ENCODE results near the gene TEK.

Gene TEK

GRCh38 chr9:27094640-27095298, 14.3 kb upstream of the TEK start:
- Histone ChIP-seq H3K4me3 (ENCODE audit: low read length) (no peak overlapping the region), H3K9me3 (ENCODE audit: control insufficient read depth, insufficient read depth, low read length) (no peaks in the 10 kb centered on the region), H3K36me3 (ENCODE audit: control insufficient read depth, low read length) (no peaks in the 10 kb centered on the region), H3F3A (ENCODE audit: control insufficient read depth, insufficient read depth) (no peaks in the 10 kb centered on the region), H3K79me2 (ENCODE audit: control insufficient read depth, low read length) (no peaks in the 10 kb centered on the region), H3K27ac (ENCODE audit: low read depth, low read length) (no peak overlapping the region), H3K27me3 (ENCODE audit: control insufficient read depth, low read length) (no peaks in the 10 kb centered on the region), H4K20me1 (ENCODE audit: control insufficient read depth, insufficient read depth, low read depth, low read length) (no peaks in the 10 kb centered on the region), H3K9me2 (replicated peaks; ENCODE audit: control insufficient read depth, low read length) (no peaks in the 10 kb centered on the region), H3K4me2 (ENCODE audit: low read length) (no peak overlapping the region), H3K4me1 (ENCODE audit: control insufficient read depth, low read length) (no peaks in the 10 kb centered on the region)
- TF ChIP-seq CTCF (IDR thresholded peaks at IDR 0.05; ENCODE audit: low read depth, low read length, poor library complexity, severe bottlenecking) (no peak), EZH2phosphoT487 (IDR thresholded peaks at IDR 0.05; ENCODE audit: borderline replicate concordance, low read length) (no peak)

- H3K9me2 ChIP-seq (replicated peaks; ENCODE audit: control insufficient read depth, low read length): no peaks in the 10 kb centered on the region
- no peaks in the 10 kb centered on the region for H3K9me3 ChIP-seq (ENCODE audit: control insufficient read depth, insufficient read depth, low read length)
- H3K4me1 ChIP-seq (ENCODE audit: control insufficient read depth, low read length): no peaks in the 10 kb centered on the region
- H3K79me2 ChIP-seq (ENCODE audit: control insufficient read depth, low read length): no peaks in the 10 kb centered on the region
- H3K4me2 ChIP-seq (ENCODE audit: low read length): no peak overlapping the region
- H3F3A ChIP-seq (ENCODE audit: control insufficient read depth, insufficient read depth): no peaks in the 10 kb centered on the region
- no peak overlapping the region for H3K27ac ChIP-seq (ENCODE audit: low read depth, low read length)
- no peak for TF ChIP-seq CTCF (IDR thresholded peaks at IDR 0.05; ENCODE audit: low read depth, low read length, poor library complexity, severe bottlenecking)
- no peak for TF ChIP-seq EZH2phosphoT487 (IDR thresholded peaks at IDR 0.05; ENCODE audit: borderline replicate concordance, low read length)
- H3K27me3 ChIP-seq (ENCODE audit: control insufficient read depth, low read length): 0 out of 2 replicates have a peak, but pooled peaks cover 3% of the 10 kb centered on the region
- H3K36me3 ChIP-seq (ENCODE audit: control insufficient read depth, low read length): no peaks in the 10 kb centered on the region
- H3K4me3 ChIP-seq (ENCODE audit: low read length): no peak overlapping the region
- H4K20me1 ChIP-seq (ENCODE audit: control insufficient read depth, insufficient read depth, low read depth, low read length): no peaks in the 10 kb centered on the region
These were observed 1.8 kb upstream of the TEK start for GRCh38 chr9:27107241-27107640.

- no peaks in the 10 kb centered on the region for H4K20me1 ChIP-seq (ENCODE audit: control insufficient read depth, insufficient read depth, low read depth, low read length)
- H3F3A ChIP-seq (ENCODE audit: control insufficient read depth, insufficient read depth): no peaks in the 10 kb centered on the region
- no peak for TF ChIP-seq EZH2phosphoT487 (IDR thresholded peaks at IDR 0.05; ENCODE audit: borderline replicate concordance, low read length)
- TF ChIP-seq CTCF (IDR thresholded peaks at IDR 0.05; ENCODE audit: low read depth, low read length, poor library complexity, severe bottlenecking): no peak
- no peaks in the 10 kb centered on the region for H3K9me2 ChIP-seq (replicated peaks; ENCODE audit: control insufficient read depth, low read length)
- 0 out of 2 replicates have a peak, but pooled peaks cover 3% of the 10 kb centered on the region for H3K27me3 ChIP-seq (ENCODE audit: control insufficient read depth, low read length)
- no peaks in the 10 kb centered on the region for H3K36me3 ChIP-seq (ENCODE audit: control insufficient read depth, low read length)
- H3K4me2 ChIP-seq (ENCODE audit: low read length): no peak overlapping the region
- no peaks in the 10 kb centered on the region for H3K4me1 ChIP-seq (ENCODE audit: control insufficient read depth, low read length)
- H3K4me3 ChIP-seq (ENCODE audit: low read length): no peak overlapping the region
- H3K27ac ChIP-seq (ENCODE audit: low read depth, low read length): no peak overlapping the region
- no peaks in the 10 kb centered on the region for H3K79me2 ChIP-seq (ENCODE audit: control insufficient read depth, low read length)
- no peaks in the 10 kb centered on the region for H3K9me3 ChIP-seq (ENCODE audit: control insufficient read depth, insufficient read depth, low read length)
These were observed 596 bp downstream of the TEK start for GRCh38 chr9:27109621-27110020.

Measured in DOHH2 (cell line).